MM.1S (cell line): Measurements from ENCODE around the gene ARHGAP1.
A peak's percentile ranks its signal among the peaks of the same experiment; 100 is the strongest.

Experiments
- DNase-seq: peaks from one replicate; pipeline ENCODE4 v3.0.0-alpha.2; 2015
- H2AFZ ChIP-seq: fragments of 300-600 bp; sonication (generic); 2 replicates; pipeline ENCODE4 v1.6.0; 2016; ENCODE audit warnings: antibody characterized with exemption, low read length
- H3F3A ChIP-seq: fragments of 300-600 bp; sonication (generic); 2 replicates; pipeline ENCODE4 v1.6.1; 2016; ENCODE audit warnings: mild to moderate bottlenecking, antibody characterized with exemption, low read length, moderate library complexity, mixed read lengths; ENCODE audit not compliant: insufficient read depth
- H3K27ac ChIP-seq: fragments of 300-600 bp; sonication (generic); 2 replicates; pipeline ENCODE4 v1.5.1; 2016; ENCODE audit warnings: mild to moderate bottlenecking, low read length
- H3K27me3 ChIP-seq: fragments of 300-600 bp; sonication (generic); replicated peaks from 2 replicates; pipeline ENCODE4 v1.6.0; 2016; ENCODE audit warnings: low read length; ENCODE audit not compliant: insufficient read depth
- H3K36me3 ChIP-seq: fragments of 300-600 bp; sonication (generic); replicated peaks from 2 replicates; pipeline ENCODE4 v1.6.1; 2016; ENCODE audit warnings: mild to moderate bottlenecking, low read length, mixed read lengths; ENCODE audit not compliant: insufficient read depth
- H3K4me1 ChIP-seq: fragments of 300-600 bp; sonication (generic); 2 replicates; pipeline ENCODE4 v1.6.1; 2016; ENCODE audit warnings: low read length, mixed read lengths
- H3K4me2 ChIP-seq: fragments of 300-600 bp; sonication (generic); 2 replicates; pipeline ENCODE4 v1.6.0; 2016; ENCODE audit warnings: low read depth, low read length
- H3K4me3 ChIP-seq: fragments of 300-600 bp; sonication (generic); 2 replicates; pipeline ENCODE4 v1.5.1; 2016; ENCODE audit warnings: low read length, mixed read lengths
- H3K79me2 ChIP-seq: fragments of 300-600 bp; sonication (generic); 2 replicates; pipeline ENCODE4 v1.6.1; 2016; ENCODE audit warnings: mixed run types, low read length, mixed read lengths
- H3K9ac ChIP-seq: fragments of 300-600 bp; sonication (generic); 2 replicates; pipeline ENCODE4 v1.6.1; 2016; ENCODE audit warnings: low read length, mixed read lengths
- H3K9me2 ChIP-seq: fragments of 300-600 bp; sonication (generic); replicated peaks from 2 replicates; pipeline ENCODE4 v1.6.1; 2016; ENCODE audit warnings: mild to moderate bottlenecking, low read length, mixed read lengths; ENCODE audit not compliant: insufficient read depth
- H3K9me3 ChIP-seq: fragments of 300-600 bp; sonication (generic); replicated peaks from 2 replicates; pipeline ENCODE4 v1.6.1; 2016; ENCODE audit warnings: mild to moderate bottlenecking, low read length, mixed read lengths; ENCODE audit not compliant: insufficient read depth
- H4K20me1 ChIP-seq: fragments of 300-600 bp; sonication (generic); 2 replicates; pipeline ENCODE4 v1.6.1; 2016; ENCODE audit warnings: mild to moderate bottlenecking, low read length, moderate library complexity, mixed read lengths; ENCODE audit not compliant: insufficient read depth
- EZH2 ChIP-seq: fragments of 300-600 bp; sonication (generic); optimal IDR thresholded peaks from 2 replicates; pipeline ENCODE3; 2017; ENCODE audit warnings: low read depth, mild to moderate bottlenecking, antibody characterized with exemption, low read length, mixed read lengths
- EZH2phosphoT487 ChIP-seq: fragments of 300-600 bp; sonication (generic); IDR thresholded peaks from 2 replicates; pipeline ENCODE4 v1.6.1; 2018; ENCODE audit warnings: antibody characterized with exemption, low read length
- TF ChIP-seq, protein P1 (sequence below): fragments of 300-600 bp; sonication (generic); IDR thresholded peaks from 2 replicates; pipeline ENCODE4 v1.5.1; 2016; ENCODE audit warnings: antibody characterized with exemption, low read length, mixed read lengths

The ARHGAP1 gene

DNA sequence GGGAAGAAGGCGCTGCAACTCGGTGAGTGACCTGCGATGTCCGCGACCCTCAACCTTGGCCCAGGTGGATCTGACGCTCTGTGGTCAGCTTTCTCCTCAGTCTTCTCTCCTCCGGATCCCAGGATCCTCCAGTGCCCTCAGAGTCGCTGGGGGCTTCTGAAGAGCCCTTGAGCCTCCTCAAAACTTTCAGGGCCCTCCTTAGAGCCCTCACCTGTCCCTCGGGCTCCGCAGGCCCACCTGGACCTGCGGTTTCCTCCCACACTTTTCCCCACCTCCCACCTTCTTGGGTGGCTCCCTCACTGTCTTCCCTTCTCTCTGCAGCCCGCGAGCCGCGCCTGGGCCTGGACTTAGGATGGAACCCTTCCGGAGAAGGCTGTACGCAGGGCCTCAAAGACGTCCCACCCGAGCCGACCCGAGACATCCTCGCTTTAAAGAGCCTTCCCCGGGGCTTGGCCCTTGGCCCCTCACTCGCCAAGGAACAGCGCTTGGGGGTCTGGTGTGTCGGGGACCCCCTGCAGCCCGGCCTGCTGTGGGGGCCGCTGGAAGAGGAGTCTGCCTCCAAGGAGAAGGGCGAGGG lies 747 bp upstream of the ARHGAP1 start:
- Histone ChIP-seq H2AFZ (peak overlapping the region; percentile 93), H3K79me2 (peaks cover 69% of the 10 kb centered on the region), H3K9ac (peak overlapping the region; percentile 94)

GRCh38 chr11:46698597-46698996 lies 1.8 kb downstream of the ARHGAP1 start:
- Histone ChIP-seq H3K36me3 (no peaks in the 10 kb centered on the region), H3K9me2 (no peaks in the 10 kb centered on the region), H2AFZ (no peak overlapping the region), H3K9ac (no peak overlapping the region), H3F3A (peaks cover 3% of the 10 kb centered on the region; the same call in 1 of the 2 replicates), H3K27me3 (no peaks in the 10 kb centered on the region), H3K4me3 (no peak overlapping the region), H3K27ac (no peak overlapping the region), H3K4me1 (peaks cover 3% of the 10 kb centered on the region; the same call in 1 of the 2 replicates), H3K79me2 (peaks cover 65% of the 10 kb centered on the region), H4K20me1 (no peaks in the 10 kb centered on the region), H3K4me2 (no peak overlapping the region), H3K9me3 (no peaks in the 10 kb centered on the region)
- no peak for TF ChIP-seq EZH2
- TF ChIP-seq EZH2phosphoT487: no peak
- TF ChIP-seq, protein P1, sequence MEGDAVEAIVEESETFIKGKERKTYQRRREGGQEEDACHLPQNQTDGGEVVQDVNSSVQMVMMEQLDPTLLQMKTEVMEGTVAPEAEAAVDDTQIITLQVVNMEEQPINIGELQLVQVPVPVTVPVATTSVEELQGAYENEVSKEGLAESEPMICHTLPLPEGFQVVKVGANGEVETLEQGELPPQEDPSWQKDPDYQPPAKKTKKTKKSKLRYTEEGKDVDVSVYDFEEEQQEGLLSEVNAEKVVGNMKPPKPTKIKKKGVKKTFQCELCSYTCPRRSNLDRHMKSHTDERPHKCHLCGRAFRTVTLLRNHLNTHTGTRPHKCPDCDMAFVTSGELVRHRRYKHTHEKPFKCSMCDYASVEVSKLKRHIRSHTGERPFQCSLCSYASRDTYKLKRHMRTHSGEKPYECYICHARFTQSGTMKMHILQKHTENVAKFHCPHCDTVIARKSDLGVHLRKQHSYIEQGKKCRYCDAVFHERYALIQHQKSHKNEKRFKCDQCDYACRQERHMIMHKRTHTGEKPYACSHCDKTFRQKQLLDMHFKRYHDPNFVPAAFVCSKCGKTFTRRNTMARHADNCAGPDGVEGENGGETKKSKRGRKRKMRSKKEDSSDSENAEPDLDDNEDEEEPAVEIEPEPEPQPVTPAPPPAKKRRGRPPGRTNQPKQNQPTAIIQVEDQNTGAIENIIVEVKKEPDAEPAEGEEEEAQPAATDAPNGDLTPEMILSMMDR: no peak
- no peak for DNase-seq

More for the DNA sequence above, 747 bp upstream of the ARHGAP1 start:
- Histone ChIP-seq H3K27me3 (no peaks in the 10 kb centered on the region), H3K4me1 (peaks cover 3% of the 10 kb centered on the region; the same call in 1 of the 2 replicates), H3K4me2 (peak overlapping the region; percentile 97), H3K36me3 (no peaks in the 10 kb centered on the region; the same call in none of the 2 replicates), H3K27ac (peak overlapping the region; percentile 67; the same call in 1 of the 2 replicates), H3K9me3 (no peaks in the 10 kb centered on the region), H3K4me3 (peak overlapping the region; percentile 91), H4K20me1 (no peaks in the 10 kb centered on the region), H3K9me2 (no peaks in the 10 kb centered on the region), H3F3A (peaks cover 3% of the 10 kb centered on the region; the same call in 1 of the 2 replicates)
- no peak for DNase-seq
- TF ChIP-seq EZH2phosphoT487 (no peak), EZH2 (no peak)
- TF ChIP-seq, protein P1: no peak

GRCh38 chr11:46697723-46698122 lies 2.7 kb downstream of the ARHGAP1 start:
- H3K79me2 ChIP-seq: peaks cover 58% of the 10 kb centered on the region
- TF ChIP-seq, protein P1: no peak
- TF ChIP-seq EZH2 (no peak), EZH2phosphoT487 (no peak)
- no peak overlapping the region for H3K9ac ChIP-seq
- no peaks in the 10 kb centered on the region for H4K20me1 ChIP-seq
- no peaks in the 10 kb centered on the region for H3K27me3 ChIP-seq
- no peaks in the 10 kb centered on the region for H3K9me2 ChIP-seq
- peaks cover 3% of the 10 kb centered on the region; the same call in 1 of the 2 replicates for H3F3A ChIP-seq
- H3K4me2 ChIP-seq: no peak overlapping the region
- H3K9me3 ChIP-seq: no peaks in the 10 kb centered on the region
- H3K36me3 ChIP-seq: no peaks in the 10 kb centered on the region
- no peak for DNase-seq
- H2AFZ ChIP-seq: no peak overlapping the region
- H3K4me1 ChIP-seq: peaks cover 3% of the 10 kb centered on the region; the same call in 1 of the 2 replicates
- H3K27ac ChIP-seq: no peak overlapping the region
- H3K4me3 ChIP-seq: no peak overlapping the region
